OCI-LY3 (cell line): ENCODE data around the gene SOCS7.

ENCODE experiments used
- H2AFZ ChIP-seq: fragments of 200-600, 300-600 bp; shearing (Covaris generic); 2 replicates; pipeline ENCODE4 v1.6.0; 2014; ENCODE audit warnings: antibody characterized with exemption, low read depth, low read length
- H3K27ac ChIP-seq: fragments of 200-600, 300-600 bp; sonication (generic); 2 replicates; pipeline ENCODE4 v1.5.1; 2014; ENCODE audit warnings: mild to moderate bottlenecking, low read length, moderate library complexity, mixed read lengths
- H3K27me3 ChIP-seq: fragments of 200-600, 300-600 bp; sonication (generic); 2 replicates; pipeline ENCODE4 v1.6.1; 2014; ENCODE audit warnings: low read depth, low read length, mixed read lengths
- H3K36me3 ChIP-seq: fragments of 200-600, 300-600 bp; sonication (generic); replicated peaks from 2 replicates; pipeline ENCODE3; 2014; ENCODE audit warnings: low read depth, low read length, mixed read lengths
- H3K4me1 ChIP-seq: fragments of 300-600, 200-600 bp; sonication (generic); 2 replicates; pipeline ENCODE4 v1.6.1; 2014; ENCODE audit warnings: low read length, mixed read lengths
- H3K4me2 ChIP-seq: fragments of 200-600, 300-600 bp; sonication (generic); 2 replicates; pipeline ENCODE4 v1.6.1; 2014; ENCODE audit warnings: low read length, mixed read lengths
- H3K4me3 ChIP-seq: fragments of 300-600, 200-600 bp; sonication (generic); 2 replicates; pipeline ENCODE4 v1.5.1; 2014; ENCODE audit warnings: antibody characterized with exemption, mild to moderate bottlenecking, low read length, moderate library complexity
- H3K79me2 ChIP-seq: fragments of 300-600, 200-600 bp; shearing (Covaris generic); 2 replicates; pipeline ENCODE4 v1.6.1; 2014; ENCODE audit warnings: mild to moderate bottlenecking, low read length, mixed read lengths
- H3K9ac ChIP-seq: fragments of 300-600, 200-600 bp; shearing (Covaris generic); 2 replicates; pipeline ENCODE4 v1.6.0; 2014; ENCODE audit warnings: mild to moderate bottlenecking, low read length, moderate library complexity
- H3K9me3 ChIP-seq: fragments of 200-600, 300-600 bp; shearing (Covaris generic); 2 replicates; pipeline ENCODE4 v1.6.1; 2014; ENCODE audit warnings: low read length, mixed read lengths; ENCODE audit not compliant: insufficient read depth
- H4K20me1 ChIP-seq: fragments of 200-600, 300-600 bp; sonication (generic); 2 replicates; pipeline ENCODE4 v1.6.1; 2016; ENCODE audit warnings: low read length, mixed read lengths; ENCODE audit not compliant: insufficient read depth
- CTCF ChIP-seq: fragments of 200-600, 300-600 bp; sonication (generic); IDR thresholded peaks from 2 replicates; pipeline ENCODE4 v1.5.1; 2014; ENCODE audit warnings: antibody characterized with exemption, low read length, low read depth
- EZH2phosphoT487 ChIP-seq: fragments of 200-600 bp; shearing (Covaris generic); IDR thresholded peaks from 2 replicates; pipeline ENCODE4 v1.6.1; 2018; ENCODE audit warnings: antibody characterized with exemption, mixed run types, low read depth

The SOCS7 gene

DNA sequence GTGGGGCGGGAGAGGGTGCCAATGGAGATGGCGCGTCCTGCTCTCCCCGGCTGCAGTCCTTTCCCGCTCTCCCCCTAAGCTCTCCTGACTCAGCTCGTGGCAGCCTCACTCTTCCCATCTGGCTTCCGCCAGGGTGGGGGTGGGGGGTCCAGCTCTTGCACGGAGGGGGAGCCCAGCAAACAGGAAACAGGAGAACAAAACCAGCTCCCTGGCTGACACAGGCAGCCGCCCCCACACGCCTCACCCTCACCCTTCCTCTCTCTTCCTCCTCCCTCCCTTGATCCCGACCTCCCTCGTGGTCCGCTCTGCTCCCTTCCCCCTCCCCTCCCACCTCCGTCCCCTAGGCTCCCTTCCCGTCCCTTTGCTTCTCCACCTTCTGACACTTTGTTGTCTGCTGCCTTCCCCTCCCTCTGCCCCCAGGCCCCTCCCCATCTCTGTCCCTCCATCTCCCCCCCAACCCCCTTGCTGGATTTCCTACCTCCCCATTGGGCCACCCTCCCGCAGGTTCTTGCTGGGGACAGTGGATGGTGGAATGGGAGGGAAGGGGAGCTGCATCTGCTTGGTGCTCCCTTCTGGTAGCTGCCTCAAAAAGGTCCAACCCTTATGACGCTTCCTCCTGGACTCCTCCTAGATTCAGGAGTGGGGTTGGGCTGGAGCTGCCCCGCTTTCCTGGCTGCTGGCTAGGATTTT is 100.3 kb downstream of the SOCS7 start:
- no peak overlapping the region for H2AFZ ChIP-seq
- H3K27ac ChIP-seq, result no peak overlapping the region
- H3K79me2 ChIP-seq, result no peaks in the 10 kb centered on the region
- H3K9me3 ChIP-seq, result no peaks in the 10 kb centered on the region
- H3K4me2 ChIP-seq, result no peak overlapping the region
- no peaks in the 10 kb centered on the region for H4K20me1 ChIP-seq
- no peaks in the 10 kb centered on the region for H3K36me3 ChIP-seq
- peaks cover 9% of the 10 kb centered on the region; the same call in 1 of the 2 replicates for H3K4me1 ChIP-seq
- H3K9ac ChIP-seq, result no peak overlapping the region
- no peak for TF ChIP-seq EZH2phosphoT487
- no peak for TF ChIP-seq CTCF
- no peak overlapping the region for H3K4me3 ChIP-seq
- peaks cover 3% of the 10 kb centered on the region; the same call in 1 of the 2 replicates for H3K27me3 ChIP-seq

DNA sequence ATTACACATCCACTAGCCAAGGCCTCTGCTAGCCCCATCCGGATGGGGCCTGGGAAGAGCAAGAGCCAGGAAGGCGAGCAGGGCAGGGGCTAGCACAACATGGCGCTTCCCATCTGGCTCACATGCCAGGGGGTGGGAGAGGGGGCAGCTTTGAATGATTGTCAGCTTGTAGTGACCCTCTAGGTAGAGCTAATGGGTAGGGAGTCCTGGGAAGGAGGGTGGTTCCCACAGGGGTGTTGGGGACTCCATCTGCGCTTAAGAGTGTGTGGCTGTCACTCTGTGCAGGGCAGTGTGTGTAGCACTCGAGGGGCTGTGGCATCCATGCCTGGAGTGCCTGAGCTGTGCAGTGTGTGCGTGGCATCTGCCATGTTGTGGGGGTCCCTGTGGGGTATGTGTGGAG is 101.1 kb downstream of the SOCS7 start:
- H3K27ac ChIP-seq, result no peak overlapping the region

DNA sequence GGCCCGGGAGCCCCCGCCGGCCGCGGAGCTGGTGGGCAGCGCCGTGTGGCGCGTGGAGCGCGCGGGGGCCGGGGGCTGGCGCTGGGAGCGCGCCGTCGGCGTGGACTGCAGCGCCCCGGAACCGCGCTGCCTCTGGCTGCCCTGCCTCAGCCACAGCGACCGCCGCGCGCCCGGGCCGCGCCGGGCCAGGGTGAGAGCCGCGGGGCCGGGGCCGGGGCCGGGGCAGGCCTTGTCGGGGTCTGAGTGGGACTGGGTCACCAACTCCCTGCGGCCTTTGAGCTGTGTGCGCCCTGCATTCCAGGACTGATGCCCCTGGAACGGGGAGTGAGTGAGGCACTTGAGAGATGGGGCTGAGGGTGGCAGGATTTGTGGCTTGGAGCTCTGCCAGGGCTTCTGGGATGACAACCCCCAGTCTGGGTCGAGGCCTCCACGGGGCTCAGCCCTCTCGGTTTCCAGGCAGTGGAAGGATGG is 102.3 kb downstream of the SOCS7 start:
- peaks cover 9% of the 10 kb centered on the region; the same call in 1 of the 2 replicates for H3K4me1 ChIP-seq
- no peaks in the 10 kb centered on the region for H3K79me2 ChIP-seq
- no peaks in the 10 kb centered on the region for H3K9me3 ChIP-seq
- no peak overlapping the region for H3K4me3 ChIP-seq
- peaks cover 8% of the 10 kb centered on the region; the same call in 1 of the 2 replicates for H3K27me3 ChIP-seq
- no peaks in the 10 kb centered on the region for H3K36me3 ChIP-seq
- TF ChIP-seq EZH2phosphoT487, result no peak
- TF ChIP-seq CTCF, result no peak
- no peak overlapping the region for H3K4me2 ChIP-seq
- H3K27ac ChIP-seq, result no peak overlapping the region
- H4K20me1 ChIP-seq, result no peaks in the 10 kb centered on the region
- no peak overlapping the region for H3K9ac ChIP-seq
- no peak overlapping the region for H2AFZ ChIP-seq

More for the DNA sequence above, 101.1 kb downstream of the SOCS7 start:
- TF ChIP-seq CTCF (no peak), EZH2phosphoT487 (no peak)
- peaks cover 9% of the 10 kb centered on the region; the same call in 1 of the 2 replicates for H3K4me1 ChIP-seq
- no peak overlapping the region for H2AFZ ChIP-seq
- no peaks in the 10 kb centered on the region for H3K79me2 ChIP-seq
- no peaks in the 10 kb centered on the region for H3K9me3 ChIP-seq
- peaks cover 8% of the 10 kb centered on the region; the same call in 1 of the 2 replicates for H3K27me3 ChIP-seq
- H3K36me3 ChIP-seq, result no peaks in the 10 kb centered on the region
- no peak overlapping the region for H3K4me3 ChIP-seq
- H3K4me2 ChIP-seq, result no peak overlapping the region
- H3K9ac ChIP-seq, result no peak overlapping the region
- H4K20me1 ChIP-seq, result no peaks in the 10 kb centered on the region

GRCh38 chr17:38454532-38454931 is 102.9 kb downstream of the SOCS7 start:
- Histone ChIP-seq H3K9me3 (no peaks in the 10 kb centered on the region), H3K9ac (no peak overlapping the region), H3K27ac (no peak overlapping the region), H2AFZ (no peak overlapping the region), H3K79me2 (no peaks in the 10 kb centered on the region), H3K27me3 (peaks cover 8% of the 10 kb centered on the region; the same call in 1 of the 2 replicates), H3K4me1 (peaks cover 9% of the 10 kb centered on the region; the same call in 1 of the 2 replicates), H3K36me3 (no peaks in the 10 kb centered on the region), H4K20me1 (no peaks in the 10 kb centered on the region), H3K4me2 (no peak overlapping the region), H3K4me3 (no peak overlapping the region)
- TF ChIP-seq EZH2phosphoT487, result no peak
